ENCODE measurements around the gene BCAP29.
"Not testable (repeated sequence)": the region's sequence is repeated elsewhere in the genome, so short reads cannot be mapped to it uniquely, and the experiment has no call there.

The BCAP29 gene

GRCh38 chr7:107632492-107632865 is 52.4 kb downstream of the BCAP29 start:
- no peaks in the 10 kb centered on the region for H3K36me3 ChIP-seq
- no peaks in the 10 kb centered on the region for H3K27me3 ChIP-seq
- no peaks in the 10 kb centered on the region for H3K9me3 ChIP-seq
- TF ChIP-seq CTCF (IDR thresholded peaks at IDR 0.05; ENCODE audit: low read depth, low read length): no peak
- H3K4me1 ChIP-seq: no peaks in the 10 kb centered on the region
- DNase-seq: no peak
- H3K4me3 ChIP-seq (ENCODE audit: low read depth, low read length): no peak overlapping the region

- Histone ChIP-seq H3K36me3 (no peaks in the 10 kb centered on the region), H3K27me3 (no peaks in the 10 kb centered on the region), H3K9me3 (no peaks in the 10 kb centered on the region), H3K4me1 (no peaks in the 10 kb centered on the region), H3K4me3 (ENCODE audit: low read depth, low read length) (no peak overlapping the region)
- no peak for TF ChIP-seq CTCF (IDR thresholded peaks at IDR 0.05; ENCODE audit: low read depth, low read length)
- no peak for DNase-seq
Measured at GRCh38 chr7:107638594-107638993, 58.5 kb downstream of the BCAP29 start.

- H3K4me1 ChIP-seq; H3K9me3 ChIP-seq; H3K36me3 ChIP-seq; DNase-seq; H3K4me3 ChIP-seq (ENCODE audit: low read depth, low read length); H3K27me3 ChIP-seq: not testable (repeated sequence)
Measured at GRCh38 chr7:107639070-107639469, 59.0 kb downstream of the BCAP29 start.

GRCh38 chr7:107641676-107642075 is 61.6 kb downstream of the BCAP29 start:
- Histone ChIP-seq H3K27me3 (no peaks in the 10 kb centered on the region), H3K9me3 (no peaks in the 10 kb centered on the region), H3K36me3 (no peaks in the 10 kb centered on the region), H3K4me1 (no peaks in the 10 kb centered on the region), H3K4me3 (ENCODE audit: low read depth, low read length) (no peak overlapping the region)
- no peak for DNase-seq
- TF ChIP-seq CTCF (IDR thresholded peaks at IDR 0.05; ENCODE audit: low read depth, low read length): no peak

- Histone ChIP-seq H3K9me3 (no peaks in the 10 kb centered on the region), H3K4me3 (ENCODE audit: low read depth, low read length) (no peak overlapping the region), H3K4me1 (no peaks in the 10 kb centered on the region), H3K36me3 (no peaks in the 10 kb centered on the region), H3K27me3 (no peaks in the 10 kb centered on the region)
- DNase-seq: no peak
- TF ChIP-seq CTCF (IDR thresholded peaks at IDR 0.05; ENCODE audit: low read depth, low read length): no peak
Measured at GRCh38 chr7:107642501-107642900, 62.5 kb downstream of the BCAP29 start.

- TF ChIP-seq CTCF (IDR thresholded peaks at IDR 0.05; ENCODE audit: low read depth, low read length): peak; percentile 30; the same call in 1 of the 2 replicates
- no peak for DNase-seq
- Histone ChIP-seq H3K9me3 (no peaks in the 10 kb centered on the region), H3K4me3 (ENCODE audit: low read depth, low read length) (no peak overlapping the region), H3K36me3 (no peaks in the 10 kb centered on the region), H3K27me3 (no peaks in the 10 kb centered on the region), H3K4me1 (no peaks in the 10 kb centered on the region)
Measured at GRCh38 chr7:107643407-107643806, 63.4 kb downstream of the BCAP29 start.

GRCh38 chr7:107643938-107644308 is 63.9 kb downstream of the BCAP29 start:
- H3K4me1 ChIP-seq: no peaks in the 10 kb centered on the region
- no peak for DNase-seq
- H3K36me3 ChIP-seq: no peaks in the 10 kb centered on the region
- no peaks in the 10 kb centered on the region for H3K27me3 ChIP-seq
- no peak overlapping the region for H3K4me3 ChIP-seq (ENCODE audit: low read depth, low read length)
- no peak for TF ChIP-seq CTCF (IDR thresholded peaks at IDR 0.05; ENCODE audit: low read depth, low read length)
- H3K9me3 ChIP-seq: no peaks in the 10 kb centered on the region

Measured in BE2C (cell line).